NCI-H2196 (cell line): ENCODE results near the gene PRR16.
"Not testable (repeated sequence)": the region's sequence is repeated elsewhere in the genome, so short reads cannot be mapped to it uniquely, and the experiment has no call there.

Experiments
- DNase-seq: peaks from one replicate; lab custom pipeline; 2025; ENCODE audit not compliant: unreplicated experiment; lab: John Stamatoyannopoulos, UW

The PRR16 gene

DNA sequence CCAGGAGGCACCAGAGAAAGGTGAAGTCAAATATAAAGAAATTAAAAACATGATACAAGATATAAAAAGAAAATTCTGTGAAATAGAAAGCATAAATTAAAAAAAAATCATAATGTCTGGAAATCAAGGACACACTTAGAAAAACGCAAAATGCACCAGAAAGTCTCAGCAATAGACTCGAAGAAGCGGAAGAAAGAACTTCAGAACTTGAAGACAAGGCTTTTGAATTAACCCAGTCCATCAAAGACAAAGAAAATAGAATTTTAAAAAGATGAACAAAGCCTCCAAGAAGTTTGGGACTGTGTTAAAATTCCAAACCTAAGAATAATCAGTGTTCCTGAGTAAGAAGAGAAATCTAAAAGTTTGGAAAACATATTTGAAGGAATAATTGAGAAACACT is 168.3 kb downstream of the PRR16 start:
- no peak for DNase-seq

DNA sequence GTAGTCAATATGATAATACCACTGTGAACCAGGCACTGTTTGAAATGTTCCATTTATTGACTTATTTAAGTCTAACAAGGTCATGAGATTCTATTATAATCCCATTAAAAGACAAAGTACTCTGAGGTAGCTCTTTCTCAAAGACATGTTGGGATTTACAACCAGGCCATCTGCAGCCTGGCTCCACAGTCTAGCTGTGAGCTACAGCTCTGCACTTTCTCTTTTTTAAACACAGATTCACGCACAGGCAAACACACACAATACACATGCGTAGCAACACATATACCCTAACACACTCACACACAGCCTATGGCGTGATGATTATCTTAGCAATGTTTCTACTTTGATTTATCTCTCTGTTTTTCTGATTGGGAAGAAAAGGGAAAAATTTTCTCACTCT is 174.3 kb downstream of the PRR16 start:
- no peak for DNase-seq

DNA sequence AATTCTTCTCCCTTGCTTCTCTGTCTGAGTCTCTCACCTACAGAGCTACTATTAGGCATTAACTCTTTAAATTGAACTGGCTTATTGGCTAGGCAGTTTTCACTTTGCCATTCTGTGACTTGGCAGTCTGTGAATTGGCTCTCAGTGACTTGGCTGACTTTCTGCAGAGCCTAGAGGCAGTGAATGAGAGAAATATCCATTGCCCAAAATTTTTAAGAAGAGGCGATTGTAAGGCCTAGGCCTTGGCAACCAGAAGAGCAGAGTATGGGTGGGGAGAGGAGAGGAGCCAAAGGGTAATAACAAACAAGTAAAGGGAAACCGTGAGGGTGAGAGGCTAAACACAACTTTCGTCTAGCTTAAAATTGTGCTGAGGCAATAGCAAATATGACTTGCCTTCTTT is 176.7 kb downstream of the PRR16 start:
- DNase-seq: no peak

DNA sequence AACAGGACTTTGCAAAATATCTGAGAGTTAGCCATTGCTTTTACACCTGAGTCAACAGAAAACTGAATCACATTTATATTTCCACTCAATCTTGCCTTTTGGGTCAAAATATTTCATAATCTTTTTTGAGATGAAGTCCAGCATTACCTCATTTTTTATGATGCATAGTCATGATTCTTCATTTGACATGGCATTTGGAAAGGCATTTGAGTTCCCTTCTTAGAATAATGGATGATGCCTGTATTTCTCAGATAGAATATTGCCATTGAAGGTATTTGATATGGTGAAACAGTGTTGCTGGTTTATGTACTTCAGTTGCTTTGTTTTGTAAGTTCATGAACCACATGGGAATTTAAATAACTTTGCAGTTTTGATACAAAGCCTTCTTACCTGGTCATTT is 180.4 kb downstream of the PRR16 start:
- no peak for DNase-seq

DNA sequence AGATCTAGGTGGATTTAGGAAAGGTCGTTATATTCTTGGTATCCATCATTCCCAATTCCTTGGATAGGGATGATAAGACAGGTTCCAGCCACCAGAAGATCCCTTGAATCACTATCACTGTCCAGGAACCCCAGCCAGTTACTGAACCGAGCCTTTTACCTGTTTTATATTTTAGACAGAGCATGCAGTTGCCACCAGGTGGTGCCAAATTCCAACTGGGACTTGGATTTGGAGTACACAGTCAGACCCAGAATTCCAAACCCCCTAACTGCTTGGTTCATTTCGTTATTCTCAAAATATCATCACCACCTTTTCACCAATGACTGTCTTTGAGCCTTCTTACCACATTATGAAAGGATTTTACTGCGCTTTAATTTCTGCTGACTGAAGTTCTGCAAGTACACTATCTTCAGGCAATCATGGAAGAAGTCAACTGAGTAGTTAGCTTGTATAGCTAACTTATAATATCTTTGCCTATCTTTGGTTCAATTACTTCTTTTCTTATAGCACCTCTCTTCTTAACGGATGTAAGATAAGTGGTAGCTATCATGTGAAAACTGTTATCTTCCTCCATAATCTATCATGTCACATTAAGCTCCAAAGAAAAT is 191.8 kb downstream of the PRR16 start:
- no peak for DNase-seq

GRCh38 chr5:120657104-120657503 is 193.0 kb downstream of the PRR16 start:
- no peak for DNase-seq

- DNase-seq: no peak
Observed at GRCh38 chr5:120677481-120677880, 213.4 kb downstream of the PRR16 start.

DNA sequence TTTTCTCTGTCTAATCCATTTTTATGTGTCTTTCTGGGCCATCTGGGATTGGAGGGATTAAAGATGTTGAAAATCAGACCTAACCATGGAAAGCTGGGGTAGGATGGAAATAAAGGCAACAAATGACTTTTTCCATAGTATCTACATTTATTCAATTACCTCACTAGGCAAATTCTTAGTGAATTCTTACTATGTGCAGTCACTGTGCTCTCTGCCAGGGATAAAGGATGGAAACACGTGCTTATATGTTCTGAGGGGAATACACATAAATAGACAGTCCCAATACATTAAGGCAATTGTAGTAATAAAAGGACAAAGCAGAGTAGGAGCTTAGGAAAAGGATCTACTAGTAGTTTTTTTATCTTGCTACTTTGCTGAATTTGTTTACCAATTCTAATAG is 214.2 kb downstream of the PRR16 start:
- no peak for DNase-seq

- DNase-seq: no peak
Observed at GRCh38 chr5:120682851-120683250, 218.8 kb downstream of the PRR16 start.

- no peak for DNase-seq
Observed at GRCh38 chr5:120683580-120683979, 219.5 kb downstream of the PRR16 start.

DNA sequence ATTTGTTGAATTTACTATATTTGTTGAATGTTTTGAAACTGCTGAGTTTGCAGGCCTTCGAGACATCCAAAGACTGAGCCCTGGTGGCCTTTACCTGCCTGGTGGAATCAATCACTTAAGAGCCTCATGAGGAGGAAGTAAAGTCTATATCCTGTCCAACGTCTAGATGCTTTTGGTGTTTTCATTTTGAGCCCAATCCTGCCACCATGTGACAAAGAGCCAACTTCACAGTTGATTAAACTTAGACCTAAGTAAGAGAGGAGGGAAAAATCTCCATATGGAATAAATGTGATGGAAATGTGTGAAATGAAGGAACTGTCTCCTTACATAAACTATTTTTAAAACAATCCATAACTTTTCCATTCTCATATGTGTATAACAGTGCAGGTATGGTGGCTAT is 220.1 kb downstream of the PRR16 start:
- DNase-seq: no peak

- DNase-seq: no peak
Observed at GRCh38 chr5:120684749-120685415, 220.8 kb downstream of the PRR16 start.

DNA sequence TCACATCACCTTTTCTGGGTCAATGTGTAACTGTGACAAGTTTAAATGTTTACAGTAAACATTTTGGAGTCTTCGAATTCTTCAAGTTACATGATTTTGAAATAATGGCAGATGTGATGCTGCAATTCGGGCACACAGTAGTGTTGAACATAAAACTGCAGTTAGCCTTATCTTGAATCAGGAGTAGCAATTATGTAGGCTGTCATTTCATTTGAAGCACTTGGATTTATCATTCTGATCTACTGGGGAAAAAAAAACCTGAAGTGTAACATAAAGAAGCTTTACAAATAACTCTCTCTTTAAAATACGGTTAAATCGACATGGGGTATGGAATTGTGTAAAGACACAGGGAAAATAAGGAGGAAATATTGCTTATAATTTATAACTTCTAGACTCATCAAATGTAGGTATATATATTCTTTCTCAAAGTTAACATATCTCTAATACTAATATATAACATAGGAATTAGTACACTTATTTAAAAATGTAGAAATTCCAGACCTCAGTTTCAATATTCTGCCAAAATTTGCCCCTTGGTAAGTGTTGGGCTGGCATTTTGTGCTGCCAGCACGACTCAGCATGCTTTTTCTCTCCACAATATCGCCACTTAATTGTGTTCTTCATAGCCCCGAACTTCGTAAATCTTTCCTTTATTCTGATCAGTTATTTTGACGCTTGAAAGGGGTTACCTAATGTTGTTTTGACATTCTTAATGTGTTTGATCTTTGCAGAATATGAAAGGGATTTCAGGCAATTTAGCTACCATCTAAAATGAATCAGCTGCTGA is 226.7 kb downstream of the PRR16 start:
- DNase-seq: no peak

DNA sequence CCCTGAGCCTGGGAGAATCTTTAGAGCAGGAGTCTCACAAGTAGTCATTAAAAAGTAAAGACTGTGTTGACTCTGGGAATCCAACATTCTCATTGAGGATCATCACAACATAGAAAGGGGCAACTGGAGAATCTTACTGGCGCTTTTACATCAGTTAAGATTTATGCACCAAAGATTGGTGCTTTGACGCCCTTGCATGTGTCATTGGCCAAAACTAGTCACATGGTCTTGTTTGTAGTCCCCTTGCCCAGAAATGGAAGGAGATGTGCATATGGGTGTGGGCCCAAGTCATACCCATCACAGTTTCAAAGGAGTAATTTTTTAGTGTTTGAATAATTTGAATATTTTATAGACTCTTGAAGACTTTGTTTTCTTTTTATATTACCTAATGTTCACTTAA is 228.2 kb downstream of the PRR16 start:
- no peak for DNase-seq

GRCh38 chr5:120695368-120695880 is 231.3 kb downstream of the PRR16 start:
- no peak for DNase-seq

DNA sequence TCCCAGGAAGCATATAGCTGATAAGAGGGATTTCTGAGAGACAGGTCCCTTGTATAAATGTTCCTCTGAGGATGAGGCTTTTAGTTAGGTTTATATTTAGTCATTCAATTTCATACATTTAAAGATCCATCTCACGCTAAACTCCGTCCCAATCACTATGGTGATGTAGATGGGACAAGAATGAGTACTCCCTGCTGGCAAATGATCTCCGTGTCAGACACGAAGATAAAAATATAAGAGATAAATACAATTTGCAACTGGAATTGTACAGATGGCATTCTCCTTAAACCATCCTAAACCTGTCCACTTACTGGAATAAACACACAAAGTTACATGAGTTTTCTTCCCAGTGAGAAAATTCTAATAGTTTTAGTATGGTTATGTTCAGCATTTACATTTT is 233.0 kb downstream of the PRR16 start:
- no peak for DNase-seq

DNA sequence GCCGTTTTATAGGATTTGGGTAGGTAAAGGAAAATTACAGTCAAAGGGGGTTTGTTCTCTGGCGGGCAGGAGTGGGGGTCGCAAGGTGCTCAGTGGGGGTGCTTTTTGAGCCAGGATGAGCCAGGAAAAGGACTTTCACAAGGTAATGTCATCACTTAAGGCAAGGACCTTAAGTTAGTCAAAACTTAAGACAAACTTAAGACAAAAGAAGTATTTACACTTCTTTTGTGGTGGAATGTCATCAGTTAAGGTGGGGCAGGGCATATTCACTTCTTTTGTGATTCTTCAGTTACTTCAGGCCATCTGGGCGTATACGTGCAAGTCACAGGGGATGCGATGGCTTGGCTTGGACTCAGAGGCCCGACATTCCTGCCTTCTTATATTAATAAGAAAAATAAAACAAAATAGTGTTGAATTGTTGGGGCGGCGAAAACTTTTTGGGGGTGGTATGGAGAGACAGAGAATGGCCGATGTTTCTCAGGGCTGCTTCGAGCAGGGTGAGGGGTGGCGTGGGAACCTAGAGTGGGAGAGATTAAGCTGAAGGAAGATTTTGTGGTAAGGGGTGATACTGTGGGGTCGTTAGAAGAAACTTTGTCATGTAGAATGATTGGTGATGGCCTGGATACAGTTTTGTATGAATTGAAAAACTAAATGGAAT is 233.7 kb downstream of the PRR16 start:
- not testable (repeated sequence) for DNase-seq

DNA sequence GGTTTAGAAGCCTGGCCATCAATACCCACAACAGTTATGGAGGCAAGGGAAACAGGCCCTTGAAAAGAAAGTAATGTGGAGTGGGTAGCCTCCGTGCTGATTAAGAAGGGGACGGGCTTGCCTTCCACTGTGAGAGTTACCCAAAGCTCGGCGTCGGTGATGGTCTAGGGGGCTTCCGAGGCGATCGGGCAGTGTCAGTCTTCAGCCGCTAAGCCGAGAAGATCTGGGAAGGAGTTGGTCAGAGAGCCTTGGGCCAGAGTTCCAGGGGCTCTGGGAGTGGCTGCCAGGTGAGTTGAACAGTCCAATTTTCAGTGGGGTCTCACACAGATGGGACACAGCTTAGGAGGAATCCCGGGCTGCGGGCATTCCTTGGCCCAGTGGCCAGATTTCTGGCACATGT is 236.6 kb downstream of the PRR16 start:
- DNase-seq: not testable (repeated sequence)

- not testable (repeated sequence) for DNase-seq
Observed at GRCh38 chr5:120702817-120703538, 238.9 kb downstream of the PRR16 start.

- DNase-seq: no peak
Observed at GRCh38 chr5:120703918-120704587, 240.0 kb downstream of the PRR16 start.
